AG10803 (cell line): ENCODE results near the gene TBC1D16.

Experiments used
- DNase-seq: peaks from one replicate; pipeline ENCODE4 v3.0.0; 2010; ENCODE audit warnings: low read depth
- H3K4me3 ChIP-seq: 2 replicates; pipeline ENCODE4 v1.5.1; 2011; ENCODE audit warnings: mild to moderate bottlenecking, low read length, control low read depth
- CTCF ChIP-seq: conservative IDR thresholded peaks from 2 replicates; pipeline ENCODE4 v1.5.1; 2011; ENCODE audit warnings: mild to moderate bottlenecking, low read length, control low read depth, inconsistent platforms

Gene TBC1D16

GRCh38 chr17:80035687-80035936, at the start of gene TBC1D16:
Gene TBC1D16 (minus strand): TSS chr17:80035872. CDS start chr17:80013547, 22,325 bp downstream.
- TF ChIP-seq CTCF, result no peak
- peak within 1 kb of the TSS; percentile 89 for H3K4me3 ChIP-seq
- DNase-seq, result no peak

GRCh38 chr17:80084773-80085172, 49.1 kb upstream of the TBC1D16 start:
- DNase-seq, result no peak
- H3K4me3 ChIP-seq, result no peak overlapping the region
- no peak for TF ChIP-seq CTCF

- DNase-seq, result no peak
- no peak for TF ChIP-seq CTCF
- H3K4me3 ChIP-seq, result no peak overlapping the region
Measured at GRCh38 chr17:80083136-80083661, 47.5 kb upstream of the TBC1D16 start.

- TF ChIP-seq CTCF, result peak; percentile 79
- peak; percentile 71 for DNase-seq
- H3K4me3 ChIP-seq, result peak overlapping the region; percentile 31; the same call in 1 of the 2 replicates
Measured at GRCh38 chr17:80082403-80083135, 46.9 kb upstream of the TBC1D16 start.

GRCh38 chr17:80081596-80081995, 45.9 kb upstream of the TBC1D16 start:
- TF ChIP-seq CTCF, result no peak
- DNase-seq, result no peak
- H3K4me3 ChIP-seq, result no peak overlapping the region

- H3K4me3 ChIP-seq, result no peak overlapping the region
- TF ChIP-seq CTCF, result no peak
- DNase-seq, result peak; percentile 27
Measured at GRCh38 chr17:80080081-80080480, 44.4 kb upstream of the TBC1D16 start.

- no peak for DNase-seq
- H3K4me3 ChIP-seq, result no peak overlapping the region
- TF ChIP-seq CTCF, result no peak
Measured at GRCh38 chr17:80072410-80072809, 36.7 kb upstream of the TBC1D16 start.
